Gastrocnemius medialis (tissue), 4 donors: ENCODE measurements around the gene UBR2. TPM values are rescaled to one million over a fixed set of nuclear protein-coding genes. Genes with fewer than 3 reads are reported as not detected.
"Not testable (repeated sequence)": the region's sequence is repeated elsewhere in the genome, so short reads cannot be mapped to it uniquely, and the experiment has no call there.

Experiments
- ATAC-seq, 2 donors: fragments of 150-250 bp; one replicate each; pipeline ENCODE4 v1.9.1; 2016
- DNase-seq, 2 donors: peaks; one replicate each; pipeline ENCODE4 v3.0.0-alpha.2; 2019
- H3K27ac ChIP-seq, 4 donors: fragments of 200-600 bp; sonication (generic); 1 replicate in 1 of 4; 2 replicates in 3 of 4; pipeline ENCODE4 v1.5.1; 2016 to 2018; ENCODE audit warnings: mild to moderate bottlenecking in 2 of 4, moderate library complexity in 1 of 4
- H3K27me3 ChIP-seq, 3 donors: fragments of 200-600 bp; sonication (generic) in 2 of 3; 1 replicate in 1 of 3; 2 replicates in 2 of 3; pipeline versions ENCODE4 v1.5.1 to v1.6.0; 2016 to 2019; ENCODE audit warnings: mild to moderate bottlenecking in 1 of 3, moderate library complexity in 1 of 3
- H3K36me3 ChIP-seq, 2 donors: fragments of 200-600 bp; sonication (generic) in 1 of 2; one replicate each; pipeline ENCODE4 v1.5.1; 2017 to 2018
- H3K4me1 ChIP-seq, 2 donors: fragments of 200-600 bp; sonication (generic) in 1 of 2; one replicate each; pipeline ENCODE4 v1.5.1; 2016 to 2017; ENCODE audit warnings: mild to moderate bottlenecking in 2 of 2
- H3K4me3 ChIP-seq, 4 donors: fragments of 200-600 bp; sonication (generic) in 3 of 4; 1 replicate in 1 of 4; 2 replicates in 3 of 4; pipeline ENCODE4 v1.5.1; 2016 to 2019; ENCODE audit warnings: mild to moderate bottlenecking in 2 of 4
- H3K9me3 ChIP-seq, 3 donors: fragments of 200-600 bp; sonication (generic) in 2 of 3; 1 replicate in 1 of 3; 2 replicates in 2 of 3; pipeline ENCODE4 v1.5.1; 2016 to 2019
- CTCF ChIP-seq, 5 experiments: fragments of 450-650 bp in 3 of 5; fragments of 200-600 bp in 2 of 5; sonication (generic) in 2 of 5; IDR thresholded peaks in 4 of 5; conservative IDR thresholded peaks in 1 of 5; 1 replicate in 4 of 5; 2 replicates in 1 of 5; pipeline ENCODE4 v1.5.1; 2016 to 2019; ENCODE audit warnings: antibody characterized with exemption in 5 of 5, mild to moderate bottlenecking in 3 of 5, moderate library complexity in 3 of 5
- POLR2A ChIP-seq, 2 donors: fragments of 450-650 bp; IDR thresholded peaks; one replicate each; pipeline ENCODE4 v1.6.1; 2017; ENCODE audit warnings: antibody characterized with exemption in 2 of 2, mild to moderate bottlenecking in 2 of 2, moderate library complexity in 2 of 2
- in situ Hi-C, 4 donors: fragments of 200-750 bp; cut with MboI; loops; one replicate each; pipeline versions ENCODE4 v1.15.0 to v1.8.0; 2017; ENCODE audit warnings: low sequenced_read_pairs in 4 of 4
- intact Hi-C: fragments of 100-400 bp; cut with DNase I; formaldehyde crosslinking; loops from one replicate; pipeline ENCODE4 v1.15.1; 2023; ENCODE audit warnings: low total_unique reads
- total RNA-seq, 4 donors: library from RNA; depleted of rRNA; stranded (reverse); fragments of >200 nt; gene quantifications; one replicate each; pipeline versions ENCODE4 v1.1.0 to v1.2.3, GENCODE V29; 2016

Gene UBR2
- total RNA-seq, 4 donors from 2014 or later, result 40.8 to 46.2 (median 44.7) TPM

DNA sequence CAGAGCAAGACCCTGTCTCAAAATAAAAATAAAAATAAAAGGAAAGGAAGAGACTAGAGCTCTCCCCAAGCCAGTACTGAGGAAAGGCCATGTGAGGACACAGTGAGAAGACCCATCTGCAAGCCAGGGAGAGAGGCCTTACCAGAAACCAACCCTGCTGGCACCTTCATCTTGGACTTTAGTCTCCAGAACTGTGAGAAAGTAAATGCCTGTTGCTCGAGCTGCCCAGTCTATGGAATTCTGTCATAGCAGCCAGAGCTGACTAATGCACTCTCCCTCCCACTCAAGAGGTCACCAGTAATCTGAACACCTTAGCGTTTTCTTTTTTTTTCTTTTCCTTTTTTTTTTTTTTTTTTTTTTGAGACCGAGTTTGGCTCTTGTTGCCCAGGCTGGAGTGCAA, 165.9 kb downstream of the UBR2 start:
- H3K4me1 ChIP-seq, result peaks cover 13 to 23% of the 10 kb centered on the region in 2 donors
- ATAC-seq (peak; percentile 24 to 55), DNase-seq (peak in 1 of 2 donors; percentile 41)
- no peak for TF ChIP-seq POLR2A (IDR thresholded peaks at IDR 0.05)
- no peak for TF ChIP-seq CTCF (IDR thresholded peaks at IDR 0.05 in 4 of 5, conservative IDR thresholded peaks at IDR 0.05 in 1 of 5)
- no peaks in the 10 kb centered on the region for H3K27me3 ChIP-seq
- no peaks in the 10 kb centered on the region for H3K36me3 ChIP-seq
- in situ Hi-C loops, result loop anchor here (5.0 to 25.0 kb wide), 5 partner anchors 67 to 148 kb away; partner anchors contain the start of gene RPL7L1 (in 2 of the 4)
- intact Hi-C loops, result no loop called here
- no peaks in the 10 kb centered on the region for H3K9me3 ChIP-seq
- peak overlapping the region in 2 of 4 donors; percentile 38 to 60 for H3K27ac ChIP-seq
- H3K4me3 ChIP-seq, result no peak overlapping the region

DNA sequence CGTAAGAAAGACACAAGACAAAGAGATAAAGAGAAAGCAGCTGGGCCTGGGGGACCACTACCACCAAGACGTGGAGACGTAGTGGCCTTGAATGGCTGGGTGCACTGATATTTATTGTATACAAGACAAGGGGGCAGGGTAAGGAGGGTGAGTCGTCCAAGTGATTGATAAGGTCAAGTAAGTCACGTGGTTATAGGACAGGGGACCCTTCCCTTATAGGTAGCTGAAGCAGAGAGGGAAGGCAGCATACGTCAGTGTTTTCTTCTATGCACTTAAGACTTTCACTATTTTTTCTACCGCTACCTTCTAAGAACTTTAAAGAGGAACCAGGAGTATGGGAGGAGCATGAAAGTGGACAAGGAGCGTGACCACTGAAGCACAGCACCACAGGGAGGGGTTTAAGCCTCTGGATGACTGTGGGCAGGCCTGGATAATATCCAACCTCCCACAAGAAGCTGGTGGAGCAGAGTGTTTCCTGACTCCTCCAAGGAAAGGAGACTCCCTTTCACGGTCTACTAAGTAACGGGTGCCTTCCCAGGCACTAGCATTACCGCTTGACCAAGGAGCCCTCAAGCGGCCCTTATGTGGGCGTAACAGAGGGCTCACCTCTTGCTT, 170.1 kb downstream of the UBR2 start:
- H3K36me3 ChIP-seq, H3K4me3 ChIP-seq, H3K27ac ChIP-seq, H3K27me3 ChIP-seq, ATAC-seq, H3K4me1 ChIP-seq, DNase-seq, H3K9me3 ChIP-seq, intact Hi-C loops: not testable (repeated sequence)
- in situ Hi-C loops, result loop anchor here in 2 of 4 donors (10.0 to 25.0 kb wide), 2 partner anchors 128 to 141 kb away; partner anchors contain the start of gene RPL7L1 (in 1 of the 2)

- ATAC-seq, result no peak
- Histone ChIP-seq H3K4me3 (no peak overlapping the region), H3K27me3 (no peaks in the 10 kb centered on the region), H3K4me1 (no peaks in the 10 kb centered on the region), H3K36me3 (no peaks in the 10 kb centered on the region), H3K27ac (no peak overlapping the region), H3K9me3 (no peaks in the 10 kb centered on the region)
- DNase-seq, result no peak
- TF ChIP-seq POLR2A (IDR thresholded peaks at IDR 0.05), result no peak
- no peak for TF ChIP-seq CTCF (IDR thresholded peaks at IDR 0.05 in 4 of 5, conservative IDR thresholded peaks at IDR 0.05 in 1 of 5)
- in situ Hi-C loops, result loop anchor here in 2 of 4 donors (10.0 to 25.0 kb wide), 2 partner anchors 126 to 139 kb away; partner anchors contain the start of gene RPL7L1 (in 1 of the 2)
- intact Hi-C loops, result no loop called here
Measured at GRCh38 chr6:42735976-42736375, 172.1 kb downstream of the UBR2 start.

- in situ Hi-C loops, result loop anchor here in 2 of 4 donors (5.0 to 25.0 kb wide), 2 partner anchors 122 to 137 kb away; partner anchors contain the start of gene RPL7L1 (in 1 of the 2)
- ATAC-seq (no peak), DNase-seq (no peak)
- H3K27me3 ChIP-seq, result no peaks in the 10 kb centered on the region
- H3K36me3 ChIP-seq, result no peaks in the 10 kb centered on the region
- peaks cover 25 to 26% of the 10 kb centered on the region in 2 donors for H3K4me1 ChIP-seq
- no peak overlapping the region for H3K27ac ChIP-seq
- intact Hi-C loops, result loop anchor here (10.0 kb wide), 1 partner anchor 314 kb away; the partner anchor contains the start of genes CUL7, KLC4 and MRPL2
- TF ChIP-seq CTCF (IDR thresholded peaks at IDR 0.05 in 4 of 5, conservative IDR thresholded peaks at IDR 0.05 in 1 of 5), result no peak
- TF ChIP-seq POLR2A (IDR thresholded peaks at IDR 0.05), result no peak
- no peak overlapping the region for H3K4me3 ChIP-seq
- H3K9me3 ChIP-seq, result no peaks in the 10 kb centered on the region
Measured at GRCh38 chr6:42740725-42741124, 176.9 kb downstream of the UBR2 start.

DNA sequence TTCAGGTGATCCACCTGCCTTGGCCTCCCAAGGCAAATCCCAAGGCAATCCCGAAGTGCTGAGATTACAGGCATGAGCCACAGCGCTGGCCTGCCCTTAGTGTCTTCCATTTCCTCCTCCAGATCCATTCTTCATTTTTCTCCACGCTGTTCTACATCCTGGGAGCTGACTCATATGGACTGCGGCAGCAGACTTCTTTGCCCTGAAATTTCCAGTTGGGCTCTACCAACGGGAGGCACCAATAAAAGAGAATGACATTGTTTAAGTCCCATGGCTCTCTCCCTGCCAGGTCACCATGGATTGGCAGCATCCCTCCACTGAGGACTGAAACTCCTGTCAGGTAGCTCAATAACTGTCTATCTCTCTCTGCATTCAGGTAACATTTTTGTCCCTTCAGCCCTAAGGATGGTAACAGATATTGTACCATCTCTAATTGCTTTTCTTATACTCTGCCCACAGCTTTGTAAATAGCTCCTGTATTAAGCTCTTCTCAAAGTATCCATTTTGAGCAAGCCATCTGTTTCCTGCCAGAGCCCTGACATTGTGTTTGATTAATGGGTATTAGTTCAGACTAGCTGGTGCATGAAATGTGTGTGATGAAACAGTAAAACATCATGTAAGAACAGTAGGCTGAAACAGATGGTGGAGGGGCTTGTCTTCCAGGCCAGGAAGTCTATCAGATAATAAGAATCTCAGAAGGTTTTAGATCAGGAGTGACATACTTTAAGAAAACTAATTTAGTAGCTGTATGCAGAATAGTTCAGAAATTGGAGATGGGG, 178.5 kb downstream of the UBR2 start:
- in situ Hi-C loops, result loop anchor here in 2 of 4 donors (5.0 to 25.0 kb wide), 2 partner anchors 120 to 135 kb away; partner anchors contain the start of gene RPL7L1 (in 1 of the 2)
- Histone ChIP-seq H3K27me3 (no peaks in the 10 kb centered on the region), H3K4me3 (no peak overlapping the region), H3K4me1 (peaks cover 25 to 26% of the 10 kb centered on the region in 2 donors), H3K27ac (peak overlapping the region; percentile 1 to 59 (median 32)), H3K9me3 (no peaks in the 10 kb centered on the region), H3K36me3 (no peaks in the 10 kb centered on the region)
- no peak for TF ChIP-seq POLR2A (IDR thresholded peaks at IDR 0.05)
- DNase-seq, result no peak
- no peak for ATAC-seq
- intact Hi-C loops, result loop anchor here (10.0 kb wide), 1 partner anchor 312 kb away; the partner anchor contains the start of genes CUL7, KLC4 and MRPL2

Other genes with a start within 250 kb of the UBR2 start
- gene TRERF1, start 112.1 kb upstream of the UBR2 start, total RNA-seq, result under 1 TPM; 0.47 to 0.87 (median 0.50) TPM
- 1 to 10 TPM in 2 of 4 donors, under 1 TPM in 2; 0.16 to 3.8 (median 1.8) TPM for gene PRPH2, start 158.6 kb downstream of the UBR2 start, total RNA-seq
- 10 to 100 TPM; 33.2 to 61.8 (median 45.1) TPM for gene TBCC, start 182.1 kb downstream of the UBR2 start, total RNA-seq
- gene BICRAL, start 218.0 kb downstream of the UBR2 start, total RNA-seq, result 10 to 100 TPM in 2 of 4 donors, 1 to 10 TPM in 2; 7.9 to 10.2 (median 9.7) TPM